GM12878 (cell line): ENCODE measurements around the gene IFITM2. TPM values are rescaled to one million over a fixed set of nuclear protein-coding genes. Genes with fewer than 3 reads are reported as not detected.
A peak's percentile ranks its signal among the peaks of the same experiment; 100 is the strongest.

Experiments
- ASH2L ChIP-seq: fragments of 300-600, 200-600 bp; sonication (generic); IDR thresholded peaks from 2 replicates; pipeline ENCODE4 v1.6.1; 2017; ENCODE audit warnings: low read depth, mild to moderate bottlenecking, borderline replicate concordance
- BMI1 ChIP-seq: fragments of 450-650 bp; IDR thresholded peaks from 2 replicates; pipeline ENCODE4 v1.6.1; 2016; ENCODE audit warnings: mild to moderate bottlenecking, moderate library complexity, borderline replicate concordance
- EED ChIP-seq: sonication (generic); IDR thresholded peaks from 2 replicates; pipeline ENCODE4 v1.6.1; 2016; ENCODE audit warnings: antibody characterized with exemption, low read depth
- ESRRA ChIP-seq: IDR thresholded peaks from 2 replicates; pipeline ENCODE4 v1.6.1; 2012; ENCODE audit warnings: mild to moderate bottlenecking, low read length, improper control_type of control experiment
- FOXK2 ChIP-seq: fragments of 450-650 bp; IDR thresholded peaks from 2 replicates; pipeline ENCODE4 v1.6.1; 2017; ENCODE audit warnings: mild to moderate bottlenecking, moderate library complexity
- FOXM1 ChIP-seq: IDR thresholded peaks from 2 replicates; pipeline ENCODE4 v1.6.1; 2012; ENCODE audit warnings: low read depth, mild to moderate bottlenecking, inconsistent platforms, low read length, moderate library complexity
- IRF4 ChIP-seq: IDR thresholded peaks from 2 replicates; pipeline ENCODE4 v1.6.1; 2011; ENCODE audit warnings: low read depth, low read length
- KLF5 ChIP-seq: fragments of 450-650 bp; IDR thresholded peaks from 2 replicates; pipeline ENCODE4 v1.6.1; 2014; ENCODE audit warnings: mild to moderate bottlenecking; ENCODE audit not compliant: partially characterized antibody
- LARP7 ChIP-seq: fragments of 450-650 bp; IDR thresholded peaks from 2 replicates; pipeline ENCODE4 v1.6.1; 2017; ENCODE audit warnings: mild to moderate bottlenecking
- NR2C1 ChIP-seq: fragments of 450-650 bp; IDR thresholded peaks from 2 replicates; pipeline ENCODE4 v1.6.1; 2017; ENCODE audit warnings: antibody characterized with exemption, mild to moderate bottlenecking, moderate library complexity
- NR2F1 ChIP-seq: fragments of 450-650 bp; conservative IDR thresholded peaks from 2 replicates; pipeline ENCODE4 v1.6.1; 2017; ENCODE audit warnings: mild to moderate bottlenecking
- PAX5 ChIP-seq: IDR thresholded peaks from 2 replicates; pipeline ENCODE4 v1.6.1; 2011; ENCODE audit warnings: low read depth, low read length, borderline replicate concordance
- RAD21 ChIP-seq: IDR thresholded peaks from 2 replicates; pipeline ENCODE4 v1.6.1; 2011; ENCODE audit warnings: mild to moderate bottlenecking, low read depth, low read length, moderate library complexity; ENCODE audit not compliant: insufficient read depth
- RB1 ChIP-seq: fragments of 450-650 bp; formaldehyde crosslinking; IDR thresholded peaks from 2 replicates; pipeline ENCODE4 v1.6.1; 2017; ENCODE audit warnings: mild to moderate bottlenecking, borderline replicate concordance
- RBBP5 ChIP-seq: fragments of 200-600 bp; sonication (generic); conservative IDR thresholded peaks from 2 replicates; pipeline ENCODE4 v1.6.1; 2016
- SMAD5 ChIP-seq: IDR thresholded peaks from 2 replicates; pipeline ENCODE4 v1.6.1; 2016; ENCODE audit warnings: antibody characterized with exemption, low read depth
- SPI1 ChIP-seq: IDR thresholded peaks from 2 replicates; pipeline ENCODE4 v1.6.1; 2011; ENCODE audit warnings: low read depth, mild to moderate bottlenecking, low read length, moderate library complexity, borderline replicate concordance; ENCODE audit not compliant: insufficient read depth
- SREBF1 ChIP-seq: IDR thresholded peaks from 2 replicates; pipeline ENCODE4 v1.6.1; 2012; ENCODE audit warnings: mild to moderate bottlenecking, low read length
- TAF1 ChIP-seq: IDR thresholded peaks from 2 replicates; pipeline ENCODE4 v1.6.1; 2011; ENCODE audit warnings: mild to moderate bottlenecking, low read depth, low read length, borderline replicate concordance
- TCF3 ChIP-seq: IDR thresholded peaks from 2 replicates; pipeline ENCODE4 v1.6.1; 2012; ENCODE audit warnings: low read depth, mild to moderate bottlenecking, low read length, borderline replicate concordance; ENCODE audit not compliant: insufficient read depth
- TCF7 ChIP-seq: IDR thresholded peaks from 2 replicates; pipeline ENCODE4 v1.6.1; 2014; ENCODE audit warnings: antibody characterized with exemption, borderline replicate concordance
- USF2 ChIP-seq: IDR thresholded peaks from 2 replicates; pipeline ENCODE4 v1.6.1; 2011; ENCODE audit warnings: low read depth, low read length, improper control_type of control experiment, borderline replicate concordance
- ZNF217 ChIP-seq: fragments of 450-650 bp; IDR thresholded peaks from 2 replicates; pipeline ENCODE4 v1.6.1; 2017; ENCODE audit warnings: antibody characterized with exemption, mild to moderate bottlenecking
- ZNF384 ChIP-seq: IDR thresholded peaks from 2 replicates; pipeline ENCODE4 v1.6.1; 2012; ENCODE audit warnings: low read depth, mild to moderate bottlenecking, low read length, improper control_type of control experiment, borderline replicate concordance
- polyA plus RNA-seq, 11 experiments: library from polyadenylated mRNA; depleted of rRNA in 4 of 11; unstranded in 6 of 11; stranded (reverse) in 5 of 11; fragments of >200 nt; fragmentation: Nextera tagmentation in 4 of 11; fragmentation: Illumina TruSeq in 1 of 11; extraction: Ambion mirVana in 4 of 11; extraction: Trizol in 1 of 11; gene quantifications; 1 replicate in 1 of 11; 2 replicates in 10 of 11; pipeline versions ENCODE4 v1.2.1 to v1.2.3, GENCODE V29; 2011 to 2016; ENCODE audit warnings: inconsistent platforms in 2 of 11, missing spikeins in 2 of 11, low read depth in 1 of 11
- total RNA-seq, 4 experiments: library from RNA; depleted of rRNA in 3 of 4; stranded (reverse); fragments of >200 nt in 3 of 4; fragmentation: Illumina TruSeq in 1 of 4; extraction: Trizol in 1 of 4; gene quantifications; 2 replicates each; pipeline versions ENCODE4 v1.2.1 to v1.2.3, GENCODE V29; 2013 to 2021
- TF ChIP-seq, protein P1 (sequence below): IDR thresholded peaks from 2 replicates; pipeline ENCODE4 v1.6.1; 2011; ENCODE audit warnings: borderline replicate concordance, low read depth, mild to moderate bottlenecking, moderate library complexity, low read length; ENCODE audit not compliant: insufficient read depth, poor library complexity, severe bottlenecking
- TF ChIP-seq, protein P2 (sequence below): fragments of 450-650 bp; IDR thresholded peaks from 2 replicates; pipeline ENCODE4 v1.6.1; 2016; ENCODE audit warnings: mild to moderate bottlenecking

The IFITM2 gene
- total and polyA plus RNA-seq, 10 of the 15 experiments (the other 5 are each of a cell fraction or from before 2014, with no cell fraction given) = 116 to 3,672 (median 724) TPM

DNA sequence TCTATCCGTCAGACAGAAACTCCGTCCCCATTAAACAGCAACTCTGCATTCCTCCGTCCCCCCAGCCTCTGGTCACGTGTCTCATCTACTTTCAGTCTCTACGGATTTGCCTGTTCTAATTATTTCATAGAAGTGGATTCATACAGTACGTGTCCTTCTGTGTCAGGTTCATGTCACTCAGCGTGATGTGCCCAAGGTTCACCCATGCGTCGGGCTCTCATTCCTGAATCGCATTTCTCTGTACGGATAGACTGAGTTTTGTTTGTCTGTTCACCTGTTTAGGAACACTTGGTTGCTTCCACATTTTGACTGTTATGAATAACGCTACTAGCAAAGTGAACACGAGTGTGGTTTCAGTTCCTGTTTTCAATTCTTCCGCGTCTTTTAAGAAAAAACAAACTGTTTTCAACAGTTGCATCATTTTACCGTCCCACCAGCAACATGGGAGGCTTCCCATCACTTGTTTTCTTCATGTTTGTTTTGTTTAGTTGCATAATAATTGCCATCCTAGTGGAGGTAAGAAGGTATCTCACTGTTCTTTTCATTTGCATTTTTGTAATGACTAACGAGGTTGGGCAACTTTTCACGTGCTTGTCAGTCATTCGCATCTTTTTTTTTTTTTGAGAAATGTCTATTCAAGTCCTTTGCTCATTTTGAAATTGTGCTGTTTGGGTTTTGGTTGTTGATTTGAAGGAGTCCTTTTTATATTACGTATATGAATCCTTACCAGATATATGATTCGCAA, 38.3 kb upstream of the IFITM2 start (continued):
- TF ChIP-seq SREBF1 (no peak; the same call in none of the 2 replicates), SMAD5 (0 out of 2 replicates have a peak, but pooled peaks have one; percentile 43), LARP7 (no peak), RB1 (no peak; the same call in 1 of the 2 replicates), NR2F1 (peak; percentile 53; the same call in 1 of the 2 replicates), RBBP5 (no peak), PAX5 (peak; percentile 93), ZNF217 (peak; percentile 15; the same call in 1 of the 2 replicates), ESRRA (no peak), ZNF384 (peak; percentile 90), SPI1 (peak; percentile 100), RAD21 (no peak), BMI1 (peak; percentile 85), KLF5 (peak; percentile 91), TAF1 (peak; percentile 57), FOXM1 (peak; percentile 96), EED (peak; percentile 91), TCF3 (peak; percentile 88; the same call in 1 of the 2 replicates), NR2C1 (no peak), IRF4 (peak; percentile 100), ASH2L (peak; percentile 70; the same call in 1 of the 2 replicates), FOXK2 (peak; percentile 91), USF2 (peak; percentile 63; the same call in 1 of the 2 replicates), TCF7 (no peak)
- TF ChIP-seq, protein P1, sequence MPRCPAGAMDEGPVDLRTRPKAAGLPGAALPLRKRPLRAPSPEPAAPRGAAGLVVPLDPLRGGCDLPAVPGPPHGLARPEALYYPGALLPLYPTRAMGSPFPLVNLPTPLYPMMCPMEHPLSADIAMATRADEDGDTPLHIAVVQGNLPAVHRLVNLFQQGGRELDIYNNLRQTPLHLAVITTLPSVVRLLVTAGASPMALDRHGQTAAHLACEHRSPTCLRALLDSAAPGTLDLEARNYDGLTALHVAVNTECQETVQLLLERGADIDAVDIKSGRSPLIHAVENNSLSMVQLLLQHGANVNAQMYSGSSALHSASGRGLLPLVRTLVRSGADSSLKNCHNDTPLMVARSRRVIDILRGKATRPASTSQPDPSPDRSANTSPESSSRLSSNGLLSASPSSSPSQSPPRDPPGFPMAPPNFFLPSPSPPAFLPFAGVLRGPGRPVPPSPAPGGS = no peak
- TF ChIP-seq, protein P2, sequence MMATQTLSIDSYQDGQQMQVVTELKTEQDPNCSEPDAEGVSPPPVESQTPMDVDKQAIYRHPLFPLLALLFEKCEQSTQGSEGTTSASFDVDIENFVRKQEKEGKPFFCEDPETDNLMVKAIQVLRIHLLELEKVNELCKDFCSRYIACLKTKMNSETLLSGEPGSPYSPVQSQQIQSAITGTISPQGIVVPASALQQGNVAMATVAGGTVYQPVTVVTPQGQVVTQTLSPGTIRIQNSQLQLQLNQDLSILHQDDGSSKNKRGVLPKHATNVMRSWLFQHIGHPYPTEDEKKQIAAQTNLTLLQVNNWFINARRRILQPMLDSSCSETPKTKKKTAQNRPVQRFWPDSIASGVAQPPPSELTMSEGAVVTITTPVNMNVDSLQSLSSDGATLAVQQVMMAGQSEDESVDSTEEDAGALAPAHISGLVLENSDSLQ = peak; percentile 94
